NCI-H2227 (cell line): ENCODE data around the gene GPLD1.
A peak's percentile ranks its signal among the peaks of the same experiment; 100 is the strongest.

Experiments used
- DNase-seq: peaks from one replicate; lab custom pipeline; 2025; ENCODE audit not compliant: unreplicated experiment; lab: John Stamatoyannopoulos, UW

The GPLD1 gene

GRCh38 chr6:24500683-24501082 lies 11.3 kb upstream of the GPLD1 start:
- no peak for DNase-seq

- DNase-seq = no peak
Measured at GRCh38 chr6:24497254-24497970, 8.0 kb upstream of the GPLD1 start.

DNA sequence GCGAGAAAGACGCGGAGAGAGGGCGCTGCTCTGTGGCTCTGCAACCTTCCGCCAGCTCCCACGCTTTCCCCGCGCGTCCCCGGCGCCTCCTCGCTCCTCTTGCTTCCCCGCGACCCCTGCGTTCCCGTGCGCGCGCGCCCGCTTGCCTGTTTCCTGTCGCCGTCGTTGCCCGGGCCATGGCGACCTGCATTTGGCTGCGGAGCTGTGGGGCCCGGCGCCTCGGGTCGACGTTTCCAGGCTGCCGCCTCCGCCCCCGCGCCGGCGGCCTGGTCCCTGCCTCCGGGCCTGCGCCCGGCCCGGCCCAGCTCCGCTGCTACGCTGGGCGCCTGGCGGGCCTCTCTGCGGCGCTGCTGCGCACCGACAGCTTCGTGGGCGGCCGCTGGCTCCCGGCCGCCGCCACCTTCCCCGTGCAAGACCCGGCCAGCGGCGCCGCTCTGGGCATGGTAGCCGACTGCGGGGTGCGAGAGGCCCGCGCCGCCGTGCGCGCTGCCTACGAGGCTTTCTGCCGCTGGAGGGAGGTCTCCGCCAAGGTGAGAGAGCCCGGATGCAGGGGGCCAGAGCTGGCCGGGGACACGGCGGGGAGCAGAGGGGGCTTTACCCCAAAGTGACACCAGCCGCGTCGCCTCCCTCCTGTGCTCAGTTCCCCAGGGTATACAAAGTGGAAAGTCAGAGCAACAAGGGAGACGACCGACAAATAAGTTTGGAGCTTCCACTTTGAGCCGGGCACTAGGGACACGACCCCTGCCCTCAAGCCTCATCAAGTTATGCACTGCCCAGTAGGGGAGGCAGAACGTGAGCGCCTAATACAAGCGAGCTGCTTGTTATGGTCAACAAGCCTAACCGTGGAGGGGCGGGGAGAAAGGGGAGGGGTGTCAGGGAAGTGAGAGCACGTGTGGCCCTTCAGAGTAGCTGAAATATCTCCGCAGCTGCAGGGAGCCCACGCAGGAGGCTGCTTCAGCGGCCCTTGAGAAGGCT lies 5.7 kb upstream of the GPLD1 start, which contains the start of gene ALDH5A1:
TSS of gene ALDH5A1 (plus strand) at position 149 of the 975 bp plus-strand sequence. CDS start at position 177, 28 bp downstream.
- DNase-seq = peak; percentile 84

DNA sequence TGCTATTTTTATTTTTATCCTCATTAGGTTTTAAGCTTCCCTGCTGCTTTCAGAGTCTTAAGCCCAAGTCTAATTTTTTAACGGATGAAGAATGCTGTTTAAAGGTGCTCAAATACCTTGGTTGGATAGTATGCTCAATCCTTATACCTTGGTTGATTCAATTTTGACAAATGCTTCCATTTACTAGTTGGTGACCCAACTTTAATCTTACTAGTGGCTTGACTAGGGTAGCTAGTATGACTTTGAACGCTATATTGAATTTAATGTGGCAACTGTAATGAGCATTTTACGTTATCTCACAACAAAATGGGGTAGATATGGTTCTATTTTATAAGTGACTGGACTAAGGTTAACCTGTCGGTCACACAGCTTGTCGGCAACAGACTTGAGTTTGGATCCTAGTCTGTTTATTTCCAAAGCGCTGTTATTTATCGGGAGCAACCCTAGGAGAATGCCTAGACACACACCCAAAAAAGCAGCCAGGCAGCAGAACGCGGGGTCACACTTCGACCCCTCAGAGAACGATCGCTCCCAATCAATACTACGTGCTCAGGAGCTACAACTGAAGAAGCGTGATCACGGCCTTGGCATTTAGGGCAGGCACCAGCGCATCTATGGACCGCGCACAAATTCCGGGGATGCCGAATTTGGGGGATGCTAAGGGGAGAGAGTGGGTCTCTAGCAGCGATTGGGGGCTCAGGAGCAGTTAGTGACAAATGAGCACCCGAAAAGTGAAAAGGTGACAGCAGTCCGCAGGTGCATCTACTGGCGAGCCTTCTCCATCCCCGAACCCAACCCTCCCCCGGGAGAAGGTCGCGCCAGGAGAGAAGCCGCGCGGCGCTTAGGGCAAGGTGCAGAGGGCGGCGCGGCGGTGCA lies 4.8 kb upstream of the GPLD1 start:
- no peak for DNase-seq

- DNase-seq = peak; percentile 34
Measured at GRCh38 chr6:24492475-24492874, 3.1 kb upstream of the GPLD1 start.

GRCh38 chr6:24490948-24491347 lies 1.6 kb upstream of the GPLD1 start:
- DNase-seq = no peak

GRCh38 chr6:24489881-24490280 lies 503 bp upstream of the GPLD1 start:
- no peak for DNase-seq

GRCh38 chr6:24486065-24486464 lies 3.3 kb downstream of the GPLD1 start:
- no peak for DNase-seq

- no peak for DNase-seq
Measured at GRCh38 chr6:24484657-24485323, 4.6 kb downstream of the GPLD1 start.

DNA sequence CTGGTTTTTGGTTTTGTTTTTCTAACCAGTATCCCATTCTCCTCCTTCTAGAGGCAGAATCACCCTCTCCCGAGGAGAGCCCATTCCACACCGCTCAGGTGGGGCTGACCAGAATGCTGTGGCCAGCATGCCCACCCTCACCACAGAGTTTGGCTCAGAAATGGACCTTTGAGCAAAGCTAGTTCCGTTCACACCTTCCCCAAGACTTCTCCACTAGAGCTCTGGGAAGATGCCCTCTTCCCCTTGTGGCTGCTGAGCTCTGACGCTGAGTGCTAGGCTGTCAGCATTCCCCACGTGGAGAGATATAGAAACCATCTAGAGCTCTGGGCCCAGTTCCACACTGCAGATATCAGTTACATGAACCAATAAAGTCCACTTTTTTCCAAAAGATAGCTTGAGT lies 7.9 kb downstream of the GPLD1 start:
- DNase-seq = no peak

DNA sequence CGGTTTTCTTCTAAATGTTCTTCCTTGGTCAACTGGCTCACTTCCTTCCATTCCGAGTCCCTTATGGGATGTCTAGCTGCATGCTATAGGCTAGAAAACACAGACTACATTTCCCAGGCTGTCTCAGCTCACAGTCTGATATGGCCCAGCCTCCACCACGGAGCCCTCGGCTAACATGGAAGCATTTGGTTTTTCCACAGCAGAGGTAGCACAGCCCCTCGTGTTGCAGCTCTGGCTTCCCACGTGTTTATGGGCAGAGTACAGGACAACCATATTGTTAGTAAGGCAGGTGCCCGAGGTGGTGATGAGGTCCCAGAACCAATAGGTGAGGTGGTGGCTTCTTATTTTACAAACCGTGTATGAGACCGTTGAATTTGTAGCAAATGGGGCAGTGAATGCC lies 8.7 kb downstream of the GPLD1 start:
- no peak for DNase-seq

- no peak for DNase-seq
Measured at GRCh38 chr6:24478903-24479302, 10.5 kb downstream of the GPLD1 start.

- no peak for DNase-seq
Measured at GRCh38 chr6:24477070-24477469, 12.3 kb downstream of the GPLD1 start.

DNA sequence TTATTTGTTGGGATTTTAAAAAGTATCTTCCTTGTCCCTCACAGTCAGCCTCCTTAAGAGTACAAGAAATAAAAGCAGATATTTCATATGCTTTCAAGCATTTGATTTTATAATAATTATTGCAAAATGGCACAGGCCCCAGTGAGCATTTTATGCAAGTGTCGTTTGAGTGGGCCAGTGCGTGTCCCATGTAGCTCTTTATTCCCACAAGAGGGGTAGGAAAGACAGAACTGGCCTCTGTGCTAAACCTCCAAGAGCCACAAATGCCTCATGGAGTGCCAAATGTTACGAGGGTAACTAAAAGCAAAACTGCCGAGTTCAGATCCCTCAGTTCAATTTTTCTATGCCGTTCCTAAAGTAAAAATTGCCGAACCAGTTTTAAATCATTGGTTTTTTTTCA lies 12.7 kb downstream of the GPLD1 start:
- DNase-seq = no peak

DNA sequence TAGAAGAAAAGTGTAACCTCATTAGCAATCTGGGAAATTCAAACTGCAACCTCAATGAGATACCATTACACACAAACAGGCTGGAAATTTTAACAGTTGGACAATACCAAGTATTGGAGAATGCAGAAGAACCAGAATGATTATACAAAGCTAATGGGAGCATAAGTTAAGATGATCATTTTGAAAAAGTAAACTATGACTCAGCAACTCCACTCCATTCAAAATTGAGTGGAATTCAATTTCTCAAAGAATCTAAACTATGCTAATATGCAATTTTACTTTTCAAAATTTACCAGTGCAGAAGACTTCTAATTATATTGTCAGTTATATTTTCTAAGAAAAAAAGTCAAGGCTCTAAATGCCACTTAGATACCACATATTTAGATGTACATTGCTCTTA lies 17.2 kb downstream of the GPLD1 start:
- no peak for DNase-seq

DNA sequence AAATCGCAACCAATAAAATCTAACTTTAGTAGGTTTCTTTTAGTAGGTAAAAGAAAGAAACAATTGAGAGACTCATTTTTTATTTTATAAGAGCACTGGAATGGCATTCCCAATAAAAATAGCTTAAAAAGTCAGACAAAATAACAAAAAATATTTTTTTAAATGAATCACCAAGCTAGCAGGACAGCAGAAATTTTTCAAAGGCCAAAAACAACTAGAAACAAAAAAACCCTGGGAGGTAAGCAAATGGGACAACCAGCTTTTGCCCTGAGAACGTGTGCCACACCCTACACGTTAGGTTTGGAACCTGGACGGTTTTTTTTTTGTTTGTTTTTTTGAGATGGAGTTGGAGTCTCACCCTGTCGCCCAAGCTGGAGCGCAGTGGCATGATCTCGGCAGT lies 19.6 kb downstream of the GPLD1 start:
- no peak for DNase-seq

DNA sequence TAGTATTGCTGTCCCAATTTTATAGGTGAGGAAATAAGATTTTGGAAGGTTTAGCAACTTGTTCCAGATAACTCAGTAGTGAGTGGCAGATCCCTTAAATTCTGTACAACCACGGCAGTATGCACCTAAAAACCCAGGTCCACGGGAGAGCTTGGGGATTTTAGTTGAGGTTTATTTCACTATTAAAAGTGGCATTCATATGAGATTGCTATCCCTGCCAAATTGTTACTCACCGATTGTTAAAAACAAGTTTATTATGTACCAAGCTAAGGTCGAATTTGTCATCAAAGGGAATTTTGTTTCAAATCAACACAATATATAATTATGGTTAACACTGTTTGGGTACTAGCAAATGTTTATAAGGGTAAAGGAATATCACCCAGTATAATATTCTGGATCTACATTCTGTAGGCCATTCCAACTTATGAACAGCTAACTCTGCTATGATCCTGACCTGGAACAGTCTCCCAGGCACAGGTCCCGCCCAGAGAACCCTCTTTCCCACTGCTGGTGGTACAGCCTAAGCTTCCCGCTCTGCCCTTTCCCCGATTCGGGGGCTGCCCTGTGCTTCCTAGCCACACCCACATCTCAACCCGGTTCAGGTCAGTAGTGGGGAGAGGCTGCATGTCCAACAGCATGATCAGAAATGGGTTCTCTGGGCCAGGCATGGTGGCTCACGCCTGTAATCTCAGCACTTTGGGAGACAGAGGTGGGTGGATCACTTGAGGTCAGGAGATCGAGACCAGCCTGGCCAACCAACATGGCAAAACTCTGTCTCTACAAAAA lies 24.9 kb downstream of the GPLD1 start:
- DNase-seq = no peak

DNA sequence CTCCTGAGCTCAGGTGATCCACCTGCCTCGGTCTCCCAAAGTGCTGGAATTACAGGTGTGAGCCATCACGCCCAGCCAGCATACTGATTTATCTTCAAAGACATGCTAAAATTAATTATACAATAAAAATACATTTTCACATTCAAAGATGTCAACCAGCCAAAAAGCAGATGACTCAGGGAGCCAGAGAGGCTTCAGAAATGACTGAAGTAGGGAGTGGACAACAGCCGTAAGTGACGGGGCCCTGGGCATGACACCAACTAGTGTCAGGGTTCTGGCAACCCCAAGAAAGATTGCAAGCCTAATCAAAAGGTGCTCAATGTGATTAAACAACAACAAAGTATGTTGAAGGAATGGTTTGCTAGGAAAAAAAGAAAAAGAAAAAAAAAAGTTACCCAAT lies 28.4 kb downstream of the GPLD1 start:
- DNase-seq = no peak

- no peak for DNase-seq
Measured at GRCh38 chr6:24458941-24459340, 30.4 kb downstream of the GPLD1 start.

- DNase-seq = no peak
Measured at GRCh38 chr6:24458134-24458533, 31.2 kb downstream of the GPLD1 start.
